Stimulated activated CD4-positive, alpha-beta T cell treated with anti-CD3 and anti-CD28 coated beads, TNF-alpha, amount 100 ng/mL, for 4 hours (primary cell): Measurements from ENCODE around the gene ZBTB42.

Experiments
- DNase-seq, 3 experiments: peaks; one replicate each; pipeline ENCODE4 v3.0.0-alpha.2; 2020; ENCODE audit warnings: low read depth in 3 of 3

Gene ZBTB42

GRCh38 chr14:104782808-104783139, 18.1 kb upstream of the ZBTB42 start:
- DNase-seq: no peak

GRCh38 chr14:104783484-104784217, 17.2 kb upstream of the ZBTB42 start:
- DNase-seq: no peak

- no peak for DNase-seq
Observed at GRCh38 chr14:104784218-104784568, 16.7 kb upstream of the ZBTB42 start.

- no peak for DNase-seq
Observed at GRCh38 chr14:104784846-104785707, 15.8 kb upstream of the ZBTB42 start.

- no peak for DNase-seq
Observed at GRCh38 chr14:104785708-104786080, 15.2 kb upstream of the ZBTB42 start.

- DNase-seq: no peak
Observed at GRCh38 chr14:104786091-104786586, 14.8 kb upstream of the ZBTB42 start.

- DNase-seq: no peak
Observed at GRCh38 chr14:104786726-104787675, 13.9 kb upstream of the ZBTB42 start.

- no peak for DNase-seq
Observed at GRCh38 chr14:104787736-104788135, 13.2 kb upstream of the ZBTB42 start.

GRCh38 chr14:104788161-104788818, 12.6 kb upstream of the ZBTB42 start:
- no peak for DNase-seq

GRCh38 chr14:104788873-104789663, 11.8 kb upstream of the ZBTB42 start:
- DNase-seq: no peak

- no peak for DNase-seq
Observed at GRCh38 chr14:104789752-104790743, 10.9 kb upstream of the ZBTB42 start.

- no peak for DNase-seq
Observed at GRCh38 chr14:104791425-104791824, 9.5 kb upstream of the ZBTB42 start.

GRCh38 chr14:104792101-104792884, 8.6 kb upstream of the ZBTB42 start:
- no peak for DNase-seq

- DNase-seq: no peak
Observed at GRCh38 chr14:104792945-104793702, 7.8 kb upstream of the ZBTB42 start.

GRCh38 chr14:104793703-104793959, 7.3 kb upstream of the ZBTB42 start:
- no peak for DNase-seq

- DNase-seq: no peak
Observed at GRCh38 chr14:104794099-104794498, 6.8 kb upstream of the ZBTB42 start.

GRCh38 chr14:104794631-104794992, 6.3 kb upstream of the ZBTB42 start:
- no peak for DNase-seq
